SHP77 treated with DMSO at 0.1 percent for 48 hours (cell line): ENCODE measurements around the gene ZW10.

Experiments
- DNase-seq: peaks from one replicate; lab custom pipeline; 2025; lab: John Stamatoyannopoulos, UW

ZW10 gene

GRCh38 chr11:113697111-113697510, 76.4 kb downstream of the ZW10 start:
- DNase-seq: no peak

GRCh38 chr11:113695207-113695606, 78.3 kb downstream of the ZW10 start:
- DNase-seq: no peak

- no peak for DNase-seq
Observed at GRCh38 chr11:113694390-113694789, 79.1 kb downstream of the ZW10 start.

GRCh38 chr11:113693030-113693429, 80.5 kb downstream of the ZW10 start:
- DNase-seq: no peak

GRCh38 chr11:113690619-113691569, 82.6 kb downstream of the ZW10 start:
- DNase-seq: no peak

- no peak for DNase-seq
Observed at GRCh38 chr11:113689768-113690618, 83.5 kb downstream of the ZW10 start.

GRCh38 chr11:113685654-113686359, 87.7 kb downstream of the ZW10 start:
- DNase-seq: no peak

GRCh38 chr11:113684496-113684895, 89.0 kb downstream of the ZW10 start:
- no peak for DNase-seq

GRCh38 chr11:113683481-113684046, 89.9 kb downstream of the ZW10 start:
- no peak for DNase-seq
